PC-3 (cell line): ENCODE measurements around the gene LRRC7.

Experiments used
- EZH2 ChIP-seq: fragments of 300-600 bp; sonication (generic); IDR thresholded peaks from one replicate; pipeline ENCODE4 v1.6.1; 2017; ENCODE audit warnings: antibody characterized with exemption, mild to moderate bottlenecking, low read length; ENCODE audit not compliant: unreplicated experiment
- EZH2phosphoT487 ChIP-seq: fragments of 300-600 bp; sonication (generic); IDR thresholded peaks from 2 replicates; pipeline ENCODE4 v1.6.1; 2018; ENCODE audit warnings: mild to moderate bottlenecking, antibody characterized with exemption, low read length, borderline replicate concordance
- TF ChIP-seq, protein P1 (sequence below): fragments of 300-600 bp; sonication (generic); conservative IDR thresholded peaks from 2 replicates; pipeline ENCODE4 v1.5.1; 2017; ENCODE audit warnings: antibody characterized with exemption, low read depth, mild to moderate bottlenecking, low read length

DNA sequence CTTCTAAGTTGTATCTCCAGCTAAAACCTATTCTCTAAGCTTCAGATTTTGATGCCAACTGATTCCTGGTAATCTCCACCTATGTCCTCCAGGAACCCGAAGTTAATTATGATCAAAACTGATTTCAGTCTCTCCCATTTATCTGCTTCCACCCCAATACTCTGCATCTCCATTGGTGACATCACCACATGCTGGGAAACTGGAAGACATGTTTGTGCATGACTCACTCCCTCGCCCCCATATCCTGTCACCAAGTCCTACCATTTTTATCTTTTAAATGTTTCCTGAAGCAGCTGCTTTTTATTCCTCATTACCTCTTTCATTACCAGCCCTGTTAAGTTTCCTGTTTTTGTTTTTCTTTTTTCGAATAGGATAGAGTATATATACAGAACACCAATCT, 409.2 kb downstream of the LRRC7 start:
- TF ChIP-seq, protein P1, sequence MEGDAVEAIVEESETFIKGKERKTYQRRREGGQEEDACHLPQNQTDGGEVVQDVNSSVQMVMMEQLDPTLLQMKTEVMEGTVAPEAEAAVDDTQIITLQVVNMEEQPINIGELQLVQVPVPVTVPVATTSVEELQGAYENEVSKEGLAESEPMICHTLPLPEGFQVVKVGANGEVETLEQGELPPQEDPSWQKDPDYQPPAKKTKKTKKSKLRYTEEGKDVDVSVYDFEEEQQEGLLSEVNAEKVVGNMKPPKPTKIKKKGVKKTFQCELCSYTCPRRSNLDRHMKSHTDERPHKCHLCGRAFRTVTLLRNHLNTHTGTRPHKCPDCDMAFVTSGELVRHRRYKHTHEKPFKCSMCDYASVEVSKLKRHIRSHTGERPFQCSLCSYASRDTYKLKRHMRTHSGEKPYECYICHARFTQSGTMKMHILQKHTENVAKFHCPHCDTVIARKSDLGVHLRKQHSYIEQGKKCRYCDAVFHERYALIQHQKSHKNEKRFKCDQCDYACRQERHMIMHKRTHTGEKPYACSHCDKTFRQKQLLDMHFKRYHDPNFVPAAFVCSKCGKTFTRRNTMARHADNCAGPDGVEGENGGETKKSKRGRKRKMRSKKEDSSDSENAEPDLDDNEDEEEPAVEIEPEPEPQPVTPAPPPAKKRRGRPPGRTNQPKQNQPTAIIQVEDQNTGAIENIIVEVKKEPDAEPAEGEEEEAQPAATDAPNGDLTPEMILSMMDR = no peak
- TF ChIP-seq EZH2 = no peak
- no peak for TF ChIP-seq EZH2phosphoT487
